Measurements from ENCODE around the gene CAMKK1.

DNA sequence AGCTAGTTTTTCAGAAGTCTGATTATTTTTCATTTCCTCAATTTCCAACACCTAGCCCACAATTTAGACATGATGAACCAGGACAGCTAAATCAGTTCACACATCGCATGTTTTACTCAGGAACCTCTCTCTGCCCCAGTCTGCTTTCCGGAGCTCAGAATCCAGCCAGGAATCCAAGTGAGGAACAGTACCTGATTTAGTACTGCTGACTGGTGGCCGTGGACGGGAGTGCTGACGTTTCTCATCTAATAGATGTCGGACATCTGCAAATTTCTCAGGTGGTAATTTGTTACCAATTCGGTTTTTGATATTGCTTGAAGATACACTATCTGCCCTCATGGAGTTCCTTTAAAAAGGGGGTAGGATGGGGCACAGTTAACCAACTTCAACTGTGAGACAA is 76.9 kb downstream of the CAMKK1 start:
- no peak for TF ChIP-seq CREB1 (CRISPR knock-in tag; IDR thresholded peaks at IDR 0.05; ENCODE audit: low read depth)
- TF ChIP-seq EZH2 (IDR thresholded peaks at IDR 0.05; ENCODE audit: low read depth, unreplicated experiment) = no peak
- TF ChIP-seq, protein P1, sequence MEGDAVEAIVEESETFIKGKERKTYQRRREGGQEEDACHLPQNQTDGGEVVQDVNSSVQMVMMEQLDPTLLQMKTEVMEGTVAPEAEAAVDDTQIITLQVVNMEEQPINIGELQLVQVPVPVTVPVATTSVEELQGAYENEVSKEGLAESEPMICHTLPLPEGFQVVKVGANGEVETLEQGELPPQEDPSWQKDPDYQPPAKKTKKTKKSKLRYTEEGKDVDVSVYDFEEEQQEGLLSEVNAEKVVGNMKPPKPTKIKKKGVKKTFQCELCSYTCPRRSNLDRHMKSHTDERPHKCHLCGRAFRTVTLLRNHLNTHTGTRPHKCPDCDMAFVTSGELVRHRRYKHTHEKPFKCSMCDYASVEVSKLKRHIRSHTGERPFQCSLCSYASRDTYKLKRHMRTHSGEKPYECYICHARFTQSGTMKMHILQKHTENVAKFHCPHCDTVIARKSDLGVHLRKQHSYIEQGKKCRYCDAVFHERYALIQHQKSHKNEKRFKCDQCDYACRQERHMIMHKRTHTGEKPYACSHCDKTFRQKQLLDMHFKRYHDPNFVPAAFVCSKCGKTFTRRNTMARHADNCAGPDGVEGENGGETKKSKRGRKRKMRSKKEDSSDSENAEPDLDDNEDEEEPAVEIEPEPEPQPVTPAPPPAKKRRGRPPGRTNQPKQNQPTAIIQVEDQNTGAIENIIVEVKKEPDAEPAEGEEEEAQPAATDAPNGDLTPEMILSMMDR (conservative IDR thresholded peaks at IDR 0.05; ENCODE audit: low read depth in 2 of 2) = no peak
- no peak for TF ChIP-seq EZH2phosphoT487 (IDR thresholded peaks at IDR 0.05; ENCODE audit: unreplicated experiment)
- TF ChIP-seq POLR2AphosphoS5 (IDR thresholded peaks at IDR 0.05; ENCODE audit: low read depth) = no peak
- no peak for TF ChIP-seq JUNB (IDR thresholded peaks at IDR 0.05; ENCODE audit: unreplicated experiment)
- TF ChIP-seq ZNF114 (CRISPR knock-in tag; IDR thresholded peaks at IDR 0.05) = no peak
- TF ChIP-seq, protein P2, sequence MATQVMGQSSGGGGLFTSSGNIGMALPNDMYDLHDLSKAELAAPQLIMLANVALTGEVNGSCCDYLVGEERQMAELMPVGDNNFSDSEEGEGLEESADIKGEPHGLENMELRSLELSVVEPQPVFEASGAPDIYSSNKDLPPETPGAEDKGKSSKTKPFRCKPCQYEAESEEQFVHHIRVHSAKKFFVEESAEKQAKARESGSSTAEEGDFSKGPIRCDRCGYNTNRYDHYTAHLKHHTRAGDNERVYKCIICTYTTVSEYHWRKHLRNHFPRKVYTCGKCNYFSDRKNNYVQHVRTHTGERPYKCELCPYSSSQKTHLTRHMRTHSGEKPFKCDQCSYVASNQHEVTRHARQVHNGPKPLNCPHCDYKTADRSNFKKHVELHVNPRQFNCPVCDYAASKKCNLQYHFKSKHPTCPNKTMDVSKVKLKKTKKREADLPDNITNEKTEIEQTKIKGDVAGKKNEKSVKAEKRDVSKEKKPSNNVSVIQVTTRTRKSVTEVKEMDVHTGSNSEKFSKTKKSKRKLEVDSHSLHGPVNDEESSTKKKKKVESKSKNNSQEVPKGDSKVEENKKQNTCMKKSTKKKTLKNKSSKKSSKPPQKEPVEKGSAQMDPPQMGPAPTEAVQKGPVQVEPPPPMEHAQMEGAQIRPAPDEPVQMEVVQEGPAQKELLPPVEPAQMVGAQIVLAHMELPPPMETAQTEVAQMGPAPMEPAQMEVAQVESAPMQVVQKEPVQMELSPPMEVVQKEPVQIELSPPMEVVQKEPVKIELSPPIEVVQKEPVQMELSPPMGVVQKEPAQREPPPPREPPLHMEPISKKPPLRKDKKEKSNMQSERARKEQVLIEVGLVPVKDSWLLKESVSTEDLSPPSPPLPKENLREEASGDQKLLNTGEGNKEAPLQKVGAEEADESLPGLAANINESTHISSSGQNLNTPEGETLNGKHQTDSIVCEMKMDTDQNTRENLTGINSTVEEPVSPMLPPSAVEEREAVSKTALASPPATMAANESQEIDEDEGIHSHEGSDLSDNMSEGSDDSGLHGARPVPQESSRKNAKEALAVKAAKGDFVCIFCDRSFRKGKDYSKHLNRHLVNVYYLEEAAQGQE (IDR thresholded peaks at IDR 0.05; ENCODE audit: unreplicated experiment) = no peak
- TF ChIP-seq NANOG (IDR thresholded peaks at IDR 0.05; ENCODE audit: borderline replicate concordance) = no peak
- no peak for TF ChIP-seq STAT1 (IDR thresholded peaks at IDR 0.05; ENCODE audit: unreplicated experiment)
- no peak for TF ChIP-seq ZNF331 (CRISPR knock-in tag; IDR thresholded peaks at IDR 0.05; ENCODE audit: low read depth)
- TF ChIP-seq, protein P3, sequence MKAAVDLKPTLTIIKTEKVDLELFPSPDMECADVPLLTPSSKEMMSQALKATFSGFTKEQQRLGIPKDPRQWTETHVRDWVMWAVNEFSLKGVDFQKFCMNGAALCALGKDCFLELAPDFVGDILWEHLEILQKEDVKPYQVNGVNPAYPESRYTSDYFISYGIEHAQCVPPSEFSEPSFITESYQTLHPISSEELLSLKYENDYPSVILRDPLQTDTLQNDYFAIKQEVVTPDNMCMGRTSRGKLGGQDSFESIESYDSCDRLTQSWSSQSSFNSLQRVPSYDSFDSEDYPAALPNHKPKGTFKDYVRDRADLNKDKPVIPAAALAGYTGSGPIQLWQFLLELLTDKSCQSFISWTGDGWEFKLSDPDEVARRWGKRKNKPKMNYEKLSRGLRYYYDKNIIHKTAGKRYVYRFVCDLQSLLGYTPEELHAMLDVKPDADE (IDR thresholded peaks at IDR 0.05) = no peak

All from GM23338 (cell line).